Measurements from ENCODE around the gene PCNX2.

The PCNX2 gene

DNA sequence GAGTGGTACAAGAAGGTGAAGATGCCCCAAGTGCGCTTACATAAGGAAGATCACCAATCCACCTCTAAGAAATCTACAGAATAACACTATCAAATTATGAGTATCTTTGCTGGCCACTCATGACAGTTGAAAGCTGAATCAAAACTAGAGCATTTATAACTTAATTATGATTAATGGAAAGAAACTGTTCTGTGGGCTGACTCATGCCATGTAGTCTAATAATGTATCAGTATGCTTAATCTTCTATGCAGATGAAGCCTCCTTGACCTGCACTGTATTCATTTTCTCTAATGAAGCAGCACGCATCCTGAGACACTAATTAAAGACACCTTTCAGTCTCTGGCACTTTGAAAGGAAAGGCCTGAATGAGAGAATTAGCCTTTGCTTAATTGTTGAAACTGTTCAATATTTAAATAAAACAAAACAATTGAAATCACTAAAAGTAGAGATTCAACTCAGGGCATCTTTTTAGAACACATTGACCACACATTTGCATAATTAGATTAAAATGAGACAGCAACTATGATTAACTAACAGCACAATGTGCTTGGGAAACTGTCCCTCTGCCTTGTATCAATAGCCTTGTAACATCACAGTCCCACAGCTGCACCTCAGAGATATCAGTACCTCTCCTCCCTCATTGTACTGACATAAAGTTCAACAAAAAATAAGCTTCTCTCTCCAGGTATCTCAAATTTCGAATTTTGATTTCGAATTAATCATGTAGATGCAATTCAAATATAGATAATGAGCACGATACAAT is 239.5 kb downstream of the PCNX2 start:
- no peak for DNase-seq

DNA sequence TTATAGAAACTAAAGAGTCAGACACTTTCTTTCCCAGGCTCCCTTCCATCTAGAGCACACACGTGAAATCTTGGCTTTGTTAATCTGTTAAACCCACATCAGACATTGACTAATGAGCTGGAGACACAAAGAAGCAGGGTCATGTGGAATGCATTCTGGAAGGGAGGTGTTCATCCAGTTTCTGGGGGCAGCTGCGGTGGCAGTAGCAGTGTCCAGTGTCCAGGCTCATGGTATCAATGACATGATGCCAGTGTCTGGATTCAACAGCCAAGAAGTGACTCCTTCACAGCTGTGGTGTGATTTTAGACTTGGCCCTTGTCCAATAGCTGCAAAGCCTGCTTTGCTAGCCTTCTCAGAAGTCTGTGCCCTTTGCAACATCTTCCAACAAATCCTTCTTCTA is 249.9 kb downstream of the PCNX2 start:
- no peak for DNase-seq

DNA sequence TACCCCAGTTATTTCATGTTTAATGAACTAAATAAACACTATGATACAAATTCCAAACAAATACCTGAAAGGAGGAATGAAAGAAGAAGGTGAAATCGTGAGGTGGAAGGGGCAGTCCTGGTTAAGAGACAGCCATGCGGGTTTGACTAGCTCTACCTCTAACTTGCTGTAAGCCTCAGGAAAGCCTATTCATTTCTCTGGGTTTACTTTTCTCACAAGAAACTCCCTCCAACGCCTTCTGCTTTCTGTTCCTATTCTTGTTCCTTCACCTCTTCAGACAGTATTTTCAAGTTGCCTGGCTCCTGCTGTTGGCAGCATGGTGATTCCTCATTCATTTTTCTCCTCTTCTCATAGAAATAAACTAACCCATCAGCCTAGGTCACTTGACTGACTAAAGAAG is 252.7 kb downstream of the PCNX2 start:
- no peak for DNase-seq

DNA sequence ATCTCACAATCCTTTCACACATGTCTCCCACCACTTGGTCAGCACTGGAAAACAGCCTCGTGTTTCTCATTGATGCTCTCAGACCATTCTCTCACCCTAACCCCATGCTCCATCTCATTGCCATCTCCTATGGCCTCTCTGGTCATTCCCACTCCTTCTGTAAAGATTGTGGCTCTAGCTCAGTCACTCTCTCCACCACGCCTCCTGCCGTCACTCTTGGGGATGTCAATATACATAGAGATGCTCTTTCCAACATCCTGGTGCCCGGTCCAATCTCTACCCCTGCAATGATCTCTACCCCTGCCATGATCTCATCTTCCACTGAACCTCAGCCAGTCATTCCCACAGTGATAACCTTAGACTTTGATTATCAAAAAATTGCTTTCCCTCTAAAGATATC is 255.0 kb downstream of the PCNX2 start:
- no peak for DNase-seq

DNA sequence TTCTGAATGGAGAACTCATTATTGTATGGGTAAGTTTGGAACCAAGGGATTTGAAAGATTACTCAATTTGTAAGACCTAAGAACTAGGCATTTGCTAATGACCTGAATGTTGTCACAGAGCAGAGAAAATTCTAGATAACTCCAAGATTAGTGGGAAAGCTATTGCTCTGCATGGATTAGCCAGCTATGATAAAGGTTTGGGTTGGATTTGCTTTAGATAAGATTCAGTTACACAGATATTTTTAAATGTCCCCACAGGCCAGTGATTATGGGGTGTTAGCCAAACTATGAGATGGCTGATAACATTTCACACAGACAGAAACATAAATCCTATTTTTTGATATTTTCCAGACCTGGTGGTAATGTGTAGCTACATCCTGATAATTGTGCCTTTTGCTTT is 256.9 kb downstream of the PCNX2 start:
- no peak for DNase-seq

DNA sequence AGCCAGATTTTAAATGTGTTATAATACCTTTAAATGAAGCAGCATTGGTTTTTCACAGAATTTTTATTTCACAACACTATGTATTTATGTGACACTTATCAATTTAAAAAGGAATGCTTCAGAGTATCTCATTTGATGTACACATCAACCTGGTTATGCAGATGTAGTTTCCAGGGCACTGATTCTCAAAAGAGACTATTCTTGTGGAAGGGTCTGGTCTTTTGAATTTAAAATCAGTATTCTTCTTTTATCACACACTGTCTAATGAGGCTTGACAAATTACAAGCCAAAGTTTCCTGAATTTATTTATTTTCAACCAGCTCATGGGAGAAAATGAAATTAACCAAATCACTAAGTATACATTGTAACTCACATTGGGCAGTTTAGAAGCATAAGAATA is 257.7 kb downstream of the PCNX2 start:
- DNase-seq, result no peak

DNA sequence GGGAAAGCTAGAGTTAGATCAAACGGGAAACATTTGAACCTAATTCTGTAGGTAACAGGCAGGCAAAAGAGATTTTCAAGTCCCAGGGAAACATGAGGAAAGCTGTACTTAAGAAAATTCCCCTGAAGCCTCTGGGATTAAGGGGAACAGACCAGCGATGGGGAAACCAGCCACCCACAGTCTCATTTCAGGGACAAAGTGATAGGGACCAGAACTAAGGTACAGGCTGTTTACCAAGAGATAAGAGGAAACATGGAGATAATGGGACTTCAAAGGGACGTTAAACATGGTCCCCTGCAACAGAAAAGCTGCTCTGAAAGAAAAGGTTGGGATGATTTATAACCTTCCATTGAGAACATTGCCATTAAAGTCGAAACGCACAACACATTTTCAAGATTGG is 260.7 kb downstream of the PCNX2 start:
- no peak for DNase-seq

DNA sequence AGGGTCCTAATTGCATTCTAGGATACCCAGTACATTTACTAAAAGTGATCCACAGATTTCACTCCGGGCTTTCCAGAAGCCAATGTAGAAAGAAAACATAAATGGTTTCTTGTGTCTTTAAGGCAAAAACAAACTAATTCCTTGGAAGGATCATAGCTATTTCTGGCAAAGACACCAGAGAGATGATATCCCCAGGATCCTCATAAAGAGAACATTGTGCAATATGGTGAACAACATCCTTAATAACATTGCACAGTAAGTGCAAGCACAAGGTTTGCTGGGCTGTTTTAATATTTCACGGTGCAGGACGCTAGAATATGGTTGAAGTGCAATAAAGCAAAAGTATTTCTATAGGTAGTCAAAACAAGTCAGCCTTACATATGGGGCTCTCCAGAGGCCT is 262.2 kb downstream of the PCNX2 start:
- DNase-seq, result no peak

DNA sequence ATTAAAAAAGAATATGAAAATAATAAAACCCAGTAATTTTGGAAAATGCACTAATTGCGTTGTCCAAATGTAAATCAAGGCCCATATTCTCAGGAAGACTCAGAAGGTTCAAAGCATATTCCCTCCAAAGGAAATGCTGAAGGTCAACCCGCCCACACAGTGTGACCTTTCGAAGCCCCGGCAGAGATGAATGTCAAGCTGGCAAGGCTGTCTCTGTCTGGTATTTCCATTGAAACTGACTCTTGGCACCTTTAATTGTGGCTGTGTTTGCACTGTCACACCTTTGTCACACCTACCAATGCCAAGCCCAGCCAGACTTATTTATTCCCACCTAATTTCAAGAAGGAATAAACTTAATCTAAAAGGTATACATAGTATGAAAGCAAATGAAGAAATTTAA is 262.6 kb downstream of the PCNX2 start:
- DNase-seq, result no peak

DNA sequence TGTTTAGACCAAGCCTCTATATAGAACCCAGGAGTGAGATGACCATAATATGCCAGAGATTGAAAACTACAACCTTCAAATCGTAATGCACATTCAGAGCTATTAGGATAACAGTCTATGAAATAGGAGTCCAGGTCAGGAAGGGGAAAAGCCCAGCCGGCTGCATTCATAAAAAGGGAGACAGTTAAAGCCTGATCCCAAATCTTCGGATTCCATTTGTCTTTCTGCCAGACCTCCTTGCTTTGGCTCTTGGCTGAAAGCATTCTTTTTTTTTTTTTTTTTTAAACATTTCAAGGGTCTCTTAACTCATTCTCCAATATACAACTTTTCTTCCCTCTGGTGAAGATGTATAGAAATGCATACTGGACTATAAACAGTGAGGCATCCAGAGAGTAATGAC is 264.0 kb downstream of the PCNX2 start:
- no peak for DNase-seq

DNA sequence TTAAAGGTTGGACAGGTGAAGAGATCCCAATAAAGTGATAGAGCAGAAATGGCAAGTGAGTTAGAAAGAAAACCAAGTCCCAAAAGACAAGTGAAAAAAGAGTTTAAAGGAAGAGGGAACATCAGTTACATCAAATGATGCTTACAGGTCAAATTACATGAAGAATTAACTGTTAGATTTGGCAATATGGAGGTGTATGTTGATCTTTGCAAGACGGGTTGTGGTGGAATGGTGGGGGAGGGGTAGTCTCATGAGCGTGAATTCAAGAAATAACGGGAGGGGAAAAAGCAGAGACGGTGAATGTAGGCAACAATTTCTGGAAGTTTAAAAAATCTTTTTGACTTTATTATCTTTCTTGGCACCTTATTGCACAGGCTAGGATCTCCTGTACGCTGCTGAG is 268.5 kb downstream of the PCNX2 start:
- no peak for DNase-seq

DNA sequence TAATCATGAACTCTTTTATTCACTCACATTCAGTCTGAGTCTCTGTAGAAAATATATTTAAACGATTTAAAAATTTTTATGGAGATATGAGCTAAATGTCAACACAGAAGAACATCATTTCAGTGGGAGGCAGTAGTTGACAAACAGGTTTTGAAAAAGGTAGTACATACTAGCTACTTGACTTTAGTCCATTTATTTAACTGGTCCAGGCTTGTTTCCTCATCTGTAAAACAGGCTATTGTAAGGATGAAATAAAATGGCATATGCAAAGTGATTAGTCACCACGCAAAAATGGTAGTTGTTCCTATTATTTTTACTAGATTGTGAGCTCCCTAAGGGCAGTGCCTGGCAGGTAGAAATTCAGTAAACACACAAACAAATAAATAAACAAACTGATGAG is 270.0 kb downstream of the PCNX2 start:
- no peak for DNase-seq

DNA sequence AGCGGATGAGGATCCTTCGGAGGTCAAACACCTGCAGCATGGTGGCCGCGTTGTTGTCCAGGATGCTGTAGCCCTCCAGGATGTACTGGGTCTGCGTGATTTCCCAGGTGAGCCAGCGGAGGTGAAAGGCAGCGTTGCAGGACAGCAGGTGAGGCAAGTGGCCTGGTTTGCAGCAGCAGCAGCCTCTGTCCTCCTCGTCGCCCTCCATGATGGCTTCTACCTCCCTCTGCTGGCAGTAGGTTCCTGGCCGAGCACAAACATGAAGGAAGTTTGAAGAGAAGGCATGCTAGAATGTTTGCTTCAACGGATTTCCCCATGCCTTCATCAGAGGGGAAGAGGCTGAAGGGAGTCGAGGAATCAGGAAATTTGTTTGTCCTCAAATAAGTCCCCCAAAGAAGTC is 270.4 kb downstream of the PCNX2 start:
- DNase-seq, result peak in 2 of 14 donors; percentile 6 to 16

DNA sequence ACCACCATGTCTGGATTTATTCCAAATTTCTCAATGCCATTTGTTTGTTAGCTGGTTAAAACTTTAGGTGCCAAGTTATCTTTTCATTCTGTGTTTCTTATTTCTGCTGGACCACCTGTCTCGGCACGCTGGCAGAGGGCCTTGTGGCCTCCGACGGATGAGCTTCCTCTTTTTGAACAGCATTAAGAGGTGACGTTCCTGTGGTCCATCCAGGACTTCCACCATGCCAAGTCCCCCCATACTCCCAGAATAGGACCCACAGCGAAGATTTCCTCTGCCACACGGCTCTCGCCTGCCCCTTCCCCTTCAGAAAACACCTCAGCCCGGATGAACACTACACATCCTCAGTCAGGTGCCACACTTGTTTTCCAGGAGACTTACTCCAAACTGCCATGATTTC is 271.3 kb downstream of the PCNX2 start:
- no peak for DNase-seq

DNA sequence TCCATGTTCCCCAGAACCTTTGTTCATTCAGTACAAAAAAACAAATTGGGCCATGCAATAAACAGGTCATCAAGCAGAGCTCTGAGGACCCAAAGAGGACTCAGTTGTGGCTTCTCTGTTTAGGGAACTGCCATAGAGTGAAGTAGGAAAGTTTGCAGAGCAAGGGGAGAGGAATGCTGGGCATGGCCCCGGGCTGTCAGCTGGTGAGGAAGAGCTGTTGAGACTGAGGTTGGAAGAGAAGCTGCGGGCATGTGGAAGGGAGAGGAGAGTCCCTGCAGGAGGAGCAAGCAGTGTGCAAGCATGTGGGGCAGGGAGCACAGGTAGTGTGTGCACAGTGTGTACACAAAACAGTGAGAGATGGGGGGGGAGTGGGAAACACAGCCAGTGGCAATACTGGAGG is 273.3 kb downstream of the PCNX2 start:
- DNase-seq, result no peak

DNA sequence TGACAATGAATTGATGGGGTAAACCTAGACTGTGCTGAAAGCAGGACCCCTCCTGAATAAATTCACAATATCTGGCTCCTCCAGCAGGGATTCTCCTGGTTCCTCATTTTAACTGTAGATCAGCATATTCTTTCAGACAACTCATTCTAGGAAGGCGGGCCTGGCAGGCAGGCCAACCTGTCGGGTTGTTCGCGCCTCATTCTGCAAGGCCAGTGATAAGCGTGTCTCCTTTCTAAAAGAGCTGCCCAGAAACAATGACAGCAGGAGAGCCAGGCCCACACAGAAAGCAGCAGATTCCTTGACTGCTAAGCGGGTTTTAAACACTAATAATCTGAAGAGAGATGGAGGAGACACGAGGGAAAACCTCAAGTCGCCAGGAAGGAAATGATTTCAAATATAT is 275.1 kb downstream of the PCNX2 start:
- no peak for DNase-seq

DNA sequence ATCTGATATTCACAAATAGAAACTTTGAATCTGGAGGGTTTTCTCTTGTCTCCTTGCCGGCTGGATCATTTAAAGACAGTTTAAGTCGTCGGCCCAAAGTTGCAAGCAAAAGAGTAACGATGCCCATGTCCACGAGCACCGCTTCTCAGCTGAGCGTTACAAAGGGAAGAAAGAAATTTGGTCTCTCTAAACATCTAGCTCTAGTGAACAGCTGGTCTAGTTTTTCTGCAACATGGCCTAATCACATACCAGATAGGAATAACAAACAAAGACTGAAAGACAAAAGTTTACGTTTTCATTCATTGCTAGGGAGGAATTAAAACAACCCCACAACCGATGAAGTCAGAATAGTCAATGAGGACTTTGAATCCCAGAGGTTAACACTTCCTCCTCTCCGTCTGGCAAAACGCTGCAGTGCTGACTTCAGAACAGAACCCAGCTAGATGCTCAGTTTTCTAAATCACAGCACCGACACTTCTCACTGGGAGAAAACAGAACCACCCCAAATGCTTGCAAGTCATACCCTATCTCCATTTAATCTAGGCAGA is 275.7 kb downstream of the PCNX2 start:
- DNase-seq, result no peak

DNA sequence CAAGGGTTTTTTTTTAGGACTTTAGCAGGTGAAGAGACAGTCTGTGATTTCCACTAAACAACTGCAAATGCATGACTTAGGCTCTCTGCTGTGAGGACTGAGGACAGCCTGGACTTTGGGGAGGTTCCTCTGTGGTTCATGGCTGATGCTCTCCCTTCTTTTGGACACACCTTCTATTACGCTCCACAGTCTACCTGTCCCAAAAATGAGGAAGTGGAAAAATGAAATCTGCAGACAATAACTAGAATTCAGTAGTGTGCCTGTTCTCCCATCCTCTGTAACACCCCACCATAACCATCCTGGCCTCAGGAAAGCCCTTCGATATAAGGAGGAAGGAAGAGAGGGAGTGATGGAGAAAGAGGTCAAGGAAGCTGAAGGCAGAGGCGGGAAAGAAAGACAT is 276.4 kb downstream of the PCNX2 start:
- DNase-seq, result no peak

DNA sequence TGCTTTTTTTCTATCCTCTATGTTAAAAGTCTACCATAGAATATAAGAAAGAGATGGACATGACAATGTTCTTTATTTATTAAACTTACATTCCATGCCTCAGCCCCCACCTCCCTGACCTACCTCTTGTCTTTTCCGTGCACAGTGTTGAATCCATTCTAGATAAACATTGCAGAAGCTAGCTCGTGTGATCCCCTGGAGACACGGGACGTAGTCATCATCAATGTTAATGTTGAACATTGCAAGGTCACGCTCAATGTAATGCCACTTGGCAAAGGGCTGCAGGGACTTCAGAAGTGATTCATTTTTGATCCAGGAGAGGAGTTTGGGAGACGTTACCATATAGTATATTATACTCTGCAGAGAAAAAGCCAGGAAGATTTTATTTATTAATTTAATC is 278.7 kb downstream of the PCNX2 start:
- DNase-seq, result no peak

DNA sequence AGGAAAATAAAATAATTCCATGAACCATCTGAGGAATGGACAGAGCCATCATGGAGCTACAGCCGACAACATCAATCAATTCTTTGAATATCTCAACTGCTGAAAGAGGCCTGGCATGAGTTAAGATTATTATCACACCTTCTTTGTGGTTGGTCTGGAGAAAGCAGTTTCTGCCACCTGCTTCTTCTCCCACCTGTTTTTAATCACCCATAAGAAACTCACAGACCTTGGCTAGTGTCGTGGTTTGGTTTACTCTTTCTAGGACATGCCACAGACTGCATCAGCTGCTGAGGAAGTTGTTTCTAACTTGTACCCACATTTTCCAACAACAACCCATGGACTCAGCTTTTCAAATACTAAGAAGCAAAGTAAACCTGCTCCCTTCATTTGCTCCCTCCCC is 279.6 kb downstream of the PCNX2 start:
- DNase-seq, result no peak

DNA sequence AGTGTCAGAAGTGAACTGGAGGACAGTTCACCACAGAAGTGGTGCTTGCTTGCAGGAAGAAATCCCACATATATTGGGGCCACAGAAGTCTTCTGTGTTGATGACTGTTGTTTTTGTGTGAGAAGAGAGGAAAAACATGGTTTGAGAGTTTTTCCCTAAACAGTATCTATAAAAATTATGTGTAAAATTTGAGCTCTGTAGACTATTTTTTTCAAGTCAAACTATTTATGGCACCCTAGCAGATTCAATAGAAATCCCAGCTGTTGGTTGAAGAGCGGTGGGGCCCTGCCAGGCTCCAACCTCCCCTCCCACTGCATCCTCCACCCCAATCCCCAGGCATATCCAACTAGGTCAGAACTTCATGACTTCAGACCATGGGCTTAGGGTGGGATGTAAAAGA is 283.5 kb downstream of the PCNX2 start:
- no peak for DNase-seq

DNA sequence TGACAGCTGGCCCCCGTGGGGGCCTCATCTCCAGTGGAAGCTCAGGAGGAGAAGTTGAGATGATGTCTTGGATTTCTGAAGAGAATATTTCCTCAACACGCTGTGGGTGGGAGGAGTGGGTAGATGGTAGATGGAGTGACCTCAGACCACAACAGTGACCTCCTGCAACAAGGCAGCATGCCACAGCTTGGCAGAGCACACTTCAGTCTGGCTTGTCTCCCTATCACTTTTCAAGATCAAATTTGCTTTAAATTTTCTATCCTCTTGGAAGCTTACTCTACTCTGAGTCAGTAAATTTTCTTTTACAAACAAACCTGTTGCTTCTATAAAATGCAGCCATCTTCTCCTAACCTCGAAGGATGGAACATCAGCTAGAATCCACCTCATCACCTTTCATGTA is 285.4 kb downstream of the PCNX2 start:
- DNase-seq, result no peak

DNA sequence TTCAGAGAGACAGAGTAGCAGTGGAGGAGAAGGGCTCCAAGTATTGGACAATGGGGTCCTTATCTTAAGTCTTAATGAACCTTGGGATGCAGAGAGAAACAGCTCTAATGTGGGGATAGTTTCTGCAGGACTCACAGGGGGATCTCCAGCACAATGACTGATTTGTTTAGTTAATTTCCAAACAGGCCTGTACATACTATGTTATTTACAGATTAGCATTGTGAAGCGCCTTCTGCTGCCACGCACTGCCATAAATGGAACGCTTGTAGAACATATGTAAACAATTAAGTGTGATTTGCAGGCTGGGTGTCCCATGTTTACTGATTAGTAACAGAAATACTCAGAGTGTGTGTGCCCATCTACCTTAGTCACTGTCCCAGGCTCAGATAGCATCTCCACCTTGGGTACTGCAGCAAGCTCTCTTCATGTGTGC is 289.0 kb downstream of the PCNX2 start:
- DNase-seq, result no peak

DNA sequence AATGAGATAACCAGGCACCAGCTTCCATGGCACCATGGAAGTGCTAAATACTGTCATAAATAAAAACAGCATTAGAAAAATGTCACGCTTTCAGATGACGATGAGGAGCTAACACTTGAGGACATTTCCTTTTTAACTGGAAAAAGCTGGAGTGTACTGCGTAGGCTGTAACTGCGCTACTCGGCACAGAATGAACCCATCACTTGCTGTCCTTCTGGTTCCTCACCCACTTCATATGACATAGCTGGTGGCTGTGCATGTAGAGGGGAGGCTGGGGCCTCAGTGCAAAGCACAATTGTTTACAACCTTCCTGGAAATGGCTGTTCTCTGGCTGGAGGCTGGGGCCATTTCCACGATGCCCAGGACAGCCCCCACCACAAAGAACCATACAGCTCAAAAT is 289.4 kb downstream of the PCNX2 start:
- peak in 1 of 14 donors; percentile 11 for DNase-seq

DNA sequence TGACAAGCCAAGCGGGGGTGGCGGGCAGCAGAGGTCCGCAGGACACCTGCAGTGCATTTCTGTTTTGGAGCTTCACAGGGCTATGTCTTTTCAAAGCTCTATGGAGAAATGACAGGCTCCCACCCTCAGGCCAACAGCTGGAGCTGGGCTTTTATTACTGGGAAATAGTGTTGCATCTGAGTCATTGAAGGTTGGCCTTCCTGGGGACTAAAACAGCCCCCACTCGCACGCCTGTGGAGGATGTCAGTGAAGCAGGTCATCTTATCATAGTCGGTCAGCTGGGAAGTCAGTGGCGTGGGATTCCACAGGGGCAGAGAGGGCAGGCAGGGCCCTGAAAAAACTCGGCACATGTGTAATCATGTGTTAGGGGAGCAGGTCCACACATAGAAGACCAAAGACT is 289.8 kb downstream of the PCNX2 start:
- no peak for DNase-seq
